H9 (cell line): ENCODE data around the gene DGLUCY. TPM values are rescaled to one million over a fixed set of nuclear protein-coding genes. Genes with fewer than 3 reads are reported as not detected.

ENCODE experiments used
- DNase-seq: peaks from one replicate; pipeline ENCODE4 v3.0.0-alpha.2; 2017
- H2AFZ ChIP-seq: one replicate; pipeline ENCODE4 v1.6.1; 2013; ENCODE audit warnings: mild to moderate bottlenecking, low read length, control low read depth, moderate library complexity
- H2AK5ac ChIP-seq: 2 replicates; pipeline ENCODE4 v1.6.1; 2013; ENCODE audit warnings: low read length, control low read depth, mixed read lengths; ENCODE audit not compliant: insufficient read length
- H2BK120ac ChIP-seq: one replicate; pipeline ENCODE4 v1.6.1; 2013; ENCODE audit warnings: low read depth, mild to moderate bottlenecking, low read length, control low read depth, inconsistent platforms; ENCODE audit not compliant: poor library complexity, severe bottlenecking
- H2BK12ac ChIP-seq: 2 replicates; pipeline ENCODE4 v1.6.1; 2013; ENCODE audit warnings: low read length, control low read depth, mixed read lengths, low read depth; ENCODE audit not compliant: insufficient read length
- H2BK15ac ChIP-seq: 2 replicates; pipeline ENCODE4 v1.6.1; 2013; ENCODE audit warnings: low read depth, low read length, control low read depth
- H2BK20ac ChIP-seq: one replicate; pipeline ENCODE4 v1.6.1; 2013; ENCODE audit warnings: low read depth, mild to moderate bottlenecking, low read length, control low read depth, inconsistent platforms; ENCODE audit not compliant: poor library complexity, severe bottlenecking
- H2BK5ac ChIP-seq: 2 replicates; pipeline ENCODE4 v1.6.1; 2013; ENCODE audit warnings: low read length, control low read depth, mixed read lengths; ENCODE audit not compliant: insufficient read length
- H3K14ac ChIP-seq: 2 replicates; pipeline ENCODE4 v1.6.1; 2013; ENCODE audit warnings: low read length, control low read depth; ENCODE audit not compliant: insufficient read depth
- H3K18ac ChIP-seq: 2 replicates; pipeline ENCODE4 v1.6.1; 2013; ENCODE audit warnings: low read depth, mild to moderate bottlenecking, mixed read lengths, low read length, control low read depth; ENCODE audit not compliant: insufficient read length
- H3K23ac ChIP-seq: 2 replicates; pipeline ENCODE4 v1.6.1; 2013; ENCODE audit warnings: low read length, control low read depth, mixed read lengths, low read depth; ENCODE audit not compliant: insufficient read length
- H3K23me2 ChIP-seq: 2 replicates; pipeline ENCODE4 v1.6.1; 2013; ENCODE audit warnings: low read depth, mild to moderate bottlenecking, mixed read lengths, low read length, control low read depth; ENCODE audit not compliant: insufficient read length, poor library complexity, severe bottlenecking
- H3K27ac ChIP-seq: 2 replicates; pipeline ENCODE4 v1.5.1; 2013; ENCODE audit warnings: low read length, control low read depth, mixed read lengths, low read depth; ENCODE audit not compliant: insufficient read length
- H3K27me3 ChIP-seq: 2 replicates; pipeline ENCODE4 v1.6.1; 2013; ENCODE audit warnings: low read length, control low read depth, inconsistent platforms; ENCODE audit not compliant: insufficient read depth
- H3K4ac ChIP-seq: 2 replicates; pipeline ENCODE4 v1.6.1; 2013; ENCODE audit warnings: low read depth, mild to moderate bottlenecking, control low read depth, inconsistent platforms, low read length, moderate library complexity
- H3K4me1 ChIP-seq: 2 replicates; pipeline ENCODE4 v1.6.1; 2013; ENCODE audit warnings: low read length, control low read depth, inconsistent platforms; ENCODE audit not compliant: insufficient read depth
- H3K4me2 ChIP-seq: 2 replicates; pipeline ENCODE4 v1.6.1; 2013; ENCODE audit warnings: low read length, control low read depth, mixed read lengths; ENCODE audit not compliant: insufficient read length, insufficient read depth
- H3K56ac ChIP-seq: 2 replicates; pipeline ENCODE4 v1.6.1; 2013; ENCODE audit warnings: low read depth, mild to moderate bottlenecking, mixed read lengths, low read length, control low read depth; ENCODE audit not compliant: insufficient read length
- H3K79me1 ChIP-seq: 2 replicates; pipeline ENCODE4 v1.6.1; 2013; ENCODE audit warnings: low read depth, mild to moderate bottlenecking, moderate library complexity, low read length, control low read depth, inconsistent platforms; ENCODE audit not compliant: insufficient read depth, poor library complexity, severe bottlenecking
- H3K79me2 ChIP-seq: 2 replicates; pipeline ENCODE4 v1.6.1; 2013; ENCODE audit warnings: low read length, control low read depth, inconsistent platforms; ENCODE audit not compliant: insufficient read depth
- H3K9ac ChIP-seq: 2 replicates; pipeline ENCODE4 v1.6.1; 2013; ENCODE audit warnings: low read length, control low read depth, mixed read lengths; ENCODE audit not compliant: insufficient read length; ENCODE audit errors: extremely low read depth
- H3K9me3 ChIP-seq: one replicate; pipeline ENCODE4 v1.6.1; 2013; ENCODE audit warnings: low read depth, low read length, inconsistent platforms; ENCODE audit not compliant: control insufficient read depth
- H3T11ph ChIP-seq: one replicate; pipeline ENCODE4 v1.6.1; 2013; ENCODE audit warnings: mild to moderate bottlenecking, low read length, control low read depth, inconsistent platforms
- H4K20me1 ChIP-seq: one replicate; pipeline ENCODE4 v1.6.1; 2013; ENCODE audit not compliant: control insufficient read depth, insufficient read length, insufficient read depth
- H4K5ac ChIP-seq: 2 replicates; pipeline ENCODE4 v1.6.1; 2013; ENCODE audit warnings: low read depth, mild to moderate bottlenecking, mixed read lengths, low read length, control low read depth; ENCODE audit not compliant: insufficient read length
- H4K8ac ChIP-seq: replicated peaks from 2 replicates; pipeline ENCODE4 v1.6.1; 2013; ENCODE audit warnings: low read length, control low read depth, mixed read lengths, low read depth; ENCODE audit not compliant: insufficient read length
- H4K91ac ChIP-seq: 2 replicates; pipeline ENCODE4 v1.6.1; 2013; ENCODE audit warnings: low read depth, mild to moderate bottlenecking, moderate library complexity, mixed read lengths, low read length, control low read depth; ENCODE audit not compliant: insufficient read length
- H3K27ac Mint-ChIP-seq, 3 experiments: 2 replicates in 2 of 3; 3 replicates in 1 of 3; pipeline ENCODE4 v1.8.0; 2020 to 2021; ENCODE audit warnings: mixed read lengths in 3 of 3, mild to moderate bottlenecking in 1 of 3, moderate library complexity in 1 of 3
- H3K27me3 Mint-ChIP-seq: 2 replicates; pipeline ENCODE4 v1.8.0; 2021; ENCODE audit warnings: low read depth, mild to moderate bottlenecking, moderate library complexity, mixed read lengths
- H3K36me3 Mint-ChIP-seq, 3 experiments: 2 replicates in 2 of 3; 3 replicates in 1 of 3; pipeline ENCODE4 v1.8.0; 2020 to 2021; ENCODE audit warnings: low read depth in 3 of 3, mixed read lengths in 3 of 3; ENCODE audit not compliant: insufficient read depth in 1 of 3
- H3K4me1 Mint-ChIP-seq, 2 experiments: 2 replicates each; pipeline ENCODE4 v1.8.0; 2020; ENCODE audit warnings: mixed read lengths in 2 of 2
- H3K4me3 Mint-ChIP-seq, 2 experiments: 2 replicates in 1 of 2; 3 replicates in 1 of 2; pipeline ENCODE4 v1.8.0; 2020 to 2021; ENCODE audit warnings: mild to moderate bottlenecking in 2 of 2, mixed read lengths in 2 of 2, moderate library complexity in 1 of 2
- H3K9me3 Mint-ChIP-seq, 2 experiments: 2 replicates in 1 of 2; 3 replicates in 1 of 2; pipeline ENCODE4 v1.8.0; 2020; ENCODE audit warnings: mild to moderate bottlenecking in 2 of 2, mixed read lengths in 2 of 2, moderate library complexity in 1 of 2
- WGBS: extraction: QIAGEN DNeasy Blood & Tissue Kit; methylation state at CpG from one replicate; pipeline ENCODE4 v1.1.7; 2013; ENCODE audit warnings: missing lambda C conversion rate, low lambda C conversion rate, mixed read lengths; ENCODE audit not compliant: insufficient read length; ENCODE audit errors: extremely low coverage; 5-methylcytosine and 5-hydroxymethylcytosine counted together
- total RNA-seq: library from RNA; stranded (reverse); gene quantifications from 2 replicates; pipeline ENCODE4 v1.2.1, GENCODE V29; 2021
- TF ChIP-seq, protein P1 (sequence below): fragments of 200-600 bp; sonication (generic); conservative IDR thresholded peaks from 3 replicates; pipeline ENCODE4 v1.8.0; 2021; ENCODE audit warnings: antibody characterized with exemption, mild to moderate bottlenecking

Gene DGLUCY
- total RNA-seq, 1 experiment from 2014 or later, result 29.6 TPM

DNA sequence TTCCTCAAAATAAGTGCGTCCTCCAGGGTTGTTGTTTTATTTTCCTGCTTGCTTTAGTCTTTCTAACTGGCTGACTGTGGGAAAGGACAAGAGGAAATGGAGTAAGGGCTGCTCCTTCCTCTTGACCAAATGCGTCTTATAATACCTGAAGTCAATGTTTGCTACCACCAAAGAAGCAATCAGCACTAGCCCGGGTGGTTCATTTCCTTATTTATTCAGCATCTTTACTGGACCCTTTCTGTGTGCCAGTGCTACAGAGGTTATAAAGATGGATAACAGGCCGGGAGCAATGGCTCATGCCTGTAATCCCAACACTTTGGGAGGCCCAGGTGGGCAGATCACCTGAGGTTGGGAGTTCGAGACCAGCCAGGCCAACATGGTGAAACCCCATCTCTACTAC is 38.3 kb upstream of the DGLUCY start:
- H3K9me3 ChIP-seq, result no peaks in the 10 kb centered on the region
- no peak overlapping the region for H4K8ac ChIP-seq
- Mint-ChIP-seq H3K9me3 (0 out of 5 replicates have a peak, but pooled peaks cover 0 to 1% of the 10 kb centered on the region in 2 experiments), H3K27ac (no peak overlapping the region), H3K36me3 (no peaks in the 10 kb centered on the region), H3K4me3 (no peak overlapping the region), H3K4me1 (peaks cover 4 to 5% of the 10 kb centered on the region in 2 experiments), H3K27me3 (no peaks in the 10 kb centered on the region)
- no peak overlapping the region for H2AK5ac ChIP-seq
- no peak overlapping the region for H2BK120ac ChIP-seq
- H3K79me1 ChIP-seq, result no peaks in the 10 kb centered on the region
- no peaks in the 10 kb centered on the region for H4K20me1 ChIP-seq
- H2BK5ac ChIP-seq, result no peak overlapping the region
- TF ChIP-seq, protein P1, sequence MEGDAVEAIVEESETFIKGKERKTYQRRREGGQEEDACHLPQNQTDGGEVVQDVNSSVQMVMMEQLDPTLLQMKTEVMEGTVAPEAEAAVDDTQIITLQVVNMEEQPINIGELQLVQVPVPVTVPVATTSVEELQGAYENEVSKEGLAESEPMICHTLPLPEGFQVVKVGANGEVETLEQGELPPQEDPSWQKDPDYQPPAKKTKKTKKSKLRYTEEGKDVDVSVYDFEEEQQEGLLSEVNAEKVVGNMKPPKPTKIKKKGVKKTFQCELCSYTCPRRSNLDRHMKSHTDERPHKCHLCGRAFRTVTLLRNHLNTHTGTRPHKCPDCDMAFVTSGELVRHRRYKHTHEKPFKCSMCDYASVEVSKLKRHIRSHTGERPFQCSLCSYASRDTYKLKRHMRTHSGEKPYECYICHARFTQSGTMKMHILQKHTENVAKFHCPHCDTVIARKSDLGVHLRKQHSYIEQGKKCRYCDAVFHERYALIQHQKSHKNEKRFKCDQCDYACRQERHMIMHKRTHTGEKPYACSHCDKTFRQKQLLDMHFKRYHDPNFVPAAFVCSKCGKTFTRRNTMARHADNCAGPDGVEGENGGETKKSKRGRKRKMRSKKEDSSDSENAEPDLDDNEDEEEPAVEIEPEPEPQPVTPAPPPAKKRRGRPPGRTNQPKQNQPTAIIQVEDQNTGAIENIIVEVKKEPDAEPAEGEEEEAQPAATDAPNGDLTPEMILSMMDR, result no peak
- H3K23ac ChIP-seq, result no peak overlapping the region
- H3K18ac ChIP-seq, result no peak overlapping the region
- no peaks in the 10 kb centered on the region for H3K4me1 ChIP-seq
- H3K9ac ChIP-seq, result no peak overlapping the region
- H3K4ac ChIP-seq, result no peak overlapping the region
- no peaks in the 10 kb centered on the region for H3K27me3 ChIP-seq
- no peak overlapping the region for H4K5ac ChIP-seq
- no CpG with 5 or more reads among the region's 5 CpGs for WGBS
- H2BK15ac ChIP-seq, result no peak overlapping the region
- no peak overlapping the region for H2AFZ ChIP-seq
- no peak overlapping the region for H3K4me2 ChIP-seq
- DNase-seq, result no peak
- H4K91ac ChIP-seq, result no peak overlapping the region
- H3K23me2 ChIP-seq, result no peaks in the 10 kb centered on the region
- H2BK12ac ChIP-seq, result no peak overlapping the region
- no peak overlapping the region for H3K27ac ChIP-seq
- H3T11ph ChIP-seq, result no peak overlapping the region
- H2BK20ac ChIP-seq, result no peak overlapping the region
- no peak overlapping the region for H3K14ac ChIP-seq
- H3K56ac ChIP-seq, result no peak overlapping the region
- no peaks in the 10 kb centered on the region for H3K79me2 ChIP-seq
